Measurements from ENCODE around the gene MTHFD1. TPM values are rescaled to one million over a fixed set of nuclear protein-coding genes. Genes with fewer than 3 reads are reported as not detected.

The MTHFD1 gene
- total RNA-seq, 4 donors from 2014 or later, result 36.2 to 68.7 (median 42.0) TPM

GRCh38 chr14:64467566-64467965 is 79.4 kb downstream of the MTHFD1 start:
- Histone ChIP-seq H3K9me3 (no peaks in the 10 kb centered on the region), H3K4me3 (no peak overlapping the region), H3K27me3 (no peaks in the 10 kb centered on the region), H3K4me1 (peaks cover 6 to 13% of the 10 kb centered on the region in 2 donors), H3K27ac (no peak overlapping the region), H3K36me3 (no peaks in the 10 kb centered on the region)
- intact Hi-C loops (cut with DNase I; ENCODE audit: low total_unique reads) (no loop called here), in situ Hi-C loops (cut with MboI; ENCODE audit: low sequenced_read_pairs in 4 of 4) (no loop called here)
- DNase-seq (no peak), ATAC-seq (no peak)
- TF ChIP-seq CTCF (IDR thresholded peaks at IDR 0.05 in 4 of 5, conservative IDR thresholded peaks at IDR 0.05 in 1 of 5) (no peak), POLR2A (IDR thresholded peaks at IDR 0.05) (no peak)

- no peaks in the 10 kb centered on the region for H3K36me3 ChIP-seq
- TF ChIP-seq CTCF (IDR thresholded peaks at IDR 0.05 in 4 of 5, conservative IDR thresholded peaks at IDR 0.05 in 1 of 5), result no peak
- TF ChIP-seq POLR2A (IDR thresholded peaks at IDR 0.05), result no peak
- intact Hi-C loops (cut with DNase I; ENCODE audit: low total_unique reads) (no loop called here), in situ Hi-C loops (cut with MboI; ENCODE audit: low sequenced_read_pairs in 4 of 4) (no loop called here)
- ATAC-seq (no peak), DNase-seq (no peak)
- H3K4me1 ChIP-seq, result peaks cover 6 to 13% of the 10 kb centered on the region in 2 donors
- H3K27ac ChIP-seq, result no peak overlapping the region
- H3K27me3 ChIP-seq, result no peaks in the 10 kb centered on the region
- no peaks in the 10 kb centered on the region for H3K9me3 ChIP-seq
- H3K4me3 ChIP-seq, result no peak overlapping the region
These were observed 80.3 kb downstream of the MTHFD1 start for GRCh38 chr14:64468451-64468850.

DNA sequence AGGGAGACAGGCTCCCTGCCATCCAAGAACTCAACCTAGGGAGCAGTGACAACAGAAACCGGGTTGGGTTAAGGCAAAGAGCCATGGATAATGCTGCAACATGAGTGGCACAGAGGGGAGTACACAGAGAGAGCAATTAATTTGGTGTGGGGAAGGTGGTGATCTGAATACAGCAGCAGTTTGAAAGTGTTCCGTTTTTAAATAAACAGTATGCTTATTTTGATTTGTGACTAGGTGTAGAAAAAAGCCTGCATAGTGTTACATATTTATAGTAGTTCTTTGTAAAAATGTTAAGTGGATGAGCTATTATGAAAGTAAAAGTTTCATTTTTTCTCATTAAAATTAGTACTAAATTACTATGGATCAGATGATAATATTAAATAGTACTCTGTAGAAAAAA is 85.9 kb downstream of the MTHFD1 start:
- Histone ChIP-seq H3K36me3 (no peaks in the 10 kb centered on the region), H3K4me1 (peaks cover 3 to 4% of the 10 kb centered on the region in 2 donors), H3K4me3 (no peak overlapping the region), H3K27me3 (no peaks in the 10 kb centered on the region), H3K9me3 (no peaks in the 10 kb centered on the region), H3K27ac (no peak overlapping the region)
- TF ChIP-seq POLR2A (IDR thresholded peaks at IDR 0.05) (no peak), CTCF (IDR thresholded peaks at IDR 0.05 in 4 of 5, conservative IDR thresholded peaks at IDR 0.05 in 1 of 5) (no peak)
- in situ Hi-C loops (cut with MboI; ENCODE audit: low sequenced_read_pairs in 4 of 4), result loop anchor here in 1 of 4 donors (10.0 kb wide), 1 partner anchor 129 kb away; no protein-coding TSS in a partner anchor
- intact Hi-C loops (cut with DNase I; ENCODE audit: low total_unique reads), result loop anchor here (10.0 kb wide), 1 partner anchor 129 kb away; no protein-coding TSS in a partner anchor
- ATAC-seq, result no peak
- no peak for DNase-seq

DNA sequence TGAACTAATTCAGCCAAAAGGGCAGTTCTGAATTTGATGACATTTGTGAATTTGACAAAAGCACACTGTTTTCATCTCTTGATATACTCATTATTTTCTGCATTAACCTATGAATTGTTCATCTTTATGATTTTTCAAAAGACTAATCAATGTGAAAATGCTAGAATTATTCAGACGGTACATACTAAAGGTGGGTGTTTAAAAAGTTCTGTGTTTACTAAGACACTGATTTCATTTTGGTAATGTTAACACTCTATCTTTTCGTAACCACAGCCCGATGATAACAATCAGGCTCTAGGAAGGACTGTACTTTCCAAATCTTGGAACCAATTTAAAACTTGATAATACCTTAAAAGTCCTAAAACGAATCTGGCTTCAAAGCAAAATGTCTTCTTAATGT is 86.5 kb downstream of the MTHFD1 start:
- H3K36me3 ChIP-seq, result no peaks in the 10 kb centered on the region
- TF ChIP-seq POLR2A (IDR thresholded peaks at IDR 0.05), result no peak
- TF ChIP-seq CTCF (IDR thresholded peaks at IDR 0.05 in 4 of 5, conservative IDR thresholded peaks at IDR 0.05 in 1 of 5), result no peak
- H3K4me3 ChIP-seq, result no peak overlapping the region
- no peak overlapping the region for H3K27ac ChIP-seq
- H3K27me3 ChIP-seq, result no peaks in the 10 kb centered on the region
- no peaks in the 10 kb centered on the region for H3K9me3 ChIP-seq
- DNase-seq, result no peak
- in situ Hi-C loops (cut with MboI; ENCODE audit: low sequenced_read_pairs in 4 of 4), result loop anchor here in 1 of 4 donors (10.0 kb wide), 1 partner anchor 130 kb away; no protein-coding TSS in a partner anchor
- intact Hi-C loops (cut with DNase I; ENCODE audit: low total_unique reads), result loop anchor here (5.0 to 10.0 kb wide), 2 partner anchors 42 to 130 kb away; no protein-coding TSS in a partner anchor
- ATAC-seq, result no peak
- H3K4me1 ChIP-seq, result peaks cover 3 to 4% of the 10 kb centered on the region in 2 donors

All from gastrocnemius medialis (tissue), 4 donors.